GM12874 (cell line): Measurements from ENCODE around the gene HTR1B.

ENCODE experiments used
- TF ChIP-seq, protein P1 (sequence below): IDR thresholded peaks from 2 replicates; pipeline ENCODE4 v1.5.1; 2011; ENCODE audit warnings: low read depth, mild to moderate bottlenecking, control low read depth, low read length, moderate library complexity; ENCODE audit not compliant: insufficient read depth

The HTR1B gene

DNA sequence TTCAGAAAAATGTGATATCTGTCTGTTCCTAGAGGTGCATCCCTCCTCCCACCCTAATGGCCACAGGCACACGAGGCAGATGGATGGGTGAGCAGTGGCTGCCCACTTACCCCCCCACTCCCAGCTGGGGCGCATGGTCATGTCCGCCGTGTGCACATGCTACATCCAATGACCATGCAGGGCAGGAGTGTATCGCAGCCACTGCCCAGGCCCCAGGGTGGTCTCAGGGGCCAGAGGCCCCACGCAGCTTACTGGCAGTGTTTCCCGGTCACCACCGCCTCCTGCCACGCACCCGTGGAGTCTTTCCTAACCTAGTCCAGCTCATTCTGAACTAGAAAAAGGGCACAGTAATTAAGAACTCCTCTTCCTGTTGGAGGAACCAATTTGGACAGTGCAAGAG lies 11.7 kb upstream of the HTR1B start:
- TF ChIP-seq, protein P1, sequence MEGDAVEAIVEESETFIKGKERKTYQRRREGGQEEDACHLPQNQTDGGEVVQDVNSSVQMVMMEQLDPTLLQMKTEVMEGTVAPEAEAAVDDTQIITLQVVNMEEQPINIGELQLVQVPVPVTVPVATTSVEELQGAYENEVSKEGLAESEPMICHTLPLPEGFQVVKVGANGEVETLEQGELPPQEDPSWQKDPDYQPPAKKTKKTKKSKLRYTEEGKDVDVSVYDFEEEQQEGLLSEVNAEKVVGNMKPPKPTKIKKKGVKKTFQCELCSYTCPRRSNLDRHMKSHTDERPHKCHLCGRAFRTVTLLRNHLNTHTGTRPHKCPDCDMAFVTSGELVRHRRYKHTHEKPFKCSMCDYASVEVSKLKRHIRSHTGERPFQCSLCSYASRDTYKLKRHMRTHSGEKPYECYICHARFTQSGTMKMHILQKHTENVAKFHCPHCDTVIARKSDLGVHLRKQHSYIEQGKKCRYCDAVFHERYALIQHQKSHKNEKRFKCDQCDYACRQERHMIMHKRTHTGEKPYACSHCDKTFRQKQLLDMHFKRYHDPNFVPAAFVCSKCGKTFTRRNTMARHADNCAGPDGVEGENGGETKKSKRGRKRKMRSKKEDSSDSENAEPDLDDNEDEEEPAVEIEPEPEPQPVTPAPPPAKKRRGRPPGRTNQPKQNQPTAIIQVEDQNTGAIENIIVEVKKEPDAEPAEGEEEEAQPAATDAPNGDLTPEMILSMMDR: no peak

- TF ChIP-seq, protein P1: no peak
Measured at GRCh38 chr6:77474286-77474956, 11.1 kb upstream of the HTR1B start.

GRCh38 chr6:77470983-77471382 lies 7.7 kb upstream of the HTR1B start:
- TF ChIP-seq, protein P1: no peak

DNA sequence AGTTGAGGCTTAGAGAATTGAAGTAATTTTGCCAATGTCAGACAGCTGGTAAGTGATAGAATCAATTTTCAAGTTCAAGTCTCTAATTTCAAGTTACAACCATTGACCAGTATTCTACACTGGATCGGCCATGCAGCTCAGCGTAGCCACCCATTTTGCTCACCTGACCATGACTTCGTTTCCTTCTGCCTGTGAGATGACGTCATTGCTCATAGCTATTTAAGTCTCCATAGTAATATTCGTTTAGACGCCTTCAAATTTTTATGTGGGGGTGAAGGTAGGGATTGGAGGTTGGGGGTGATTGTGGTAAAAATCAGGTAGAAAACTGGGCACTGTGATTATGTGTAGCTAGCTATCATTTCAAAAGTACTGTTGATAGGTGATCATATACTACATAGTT lies 5.6 kb upstream of the HTR1B start:
- TF ChIP-seq, protein P1: no peak

GRCh38 chr6:77466451-77467437 lies 3.5 kb upstream of the HTR1B start:
- TF ChIP-seq, protein P1: no peak

GRCh38 chr6:77466055-77466450 lies 2.8 kb upstream of the HTR1B start:
- TF ChIP-seq, protein P1: peak; percentile 64; the same call in 1 of the 2 replicates

DNA sequence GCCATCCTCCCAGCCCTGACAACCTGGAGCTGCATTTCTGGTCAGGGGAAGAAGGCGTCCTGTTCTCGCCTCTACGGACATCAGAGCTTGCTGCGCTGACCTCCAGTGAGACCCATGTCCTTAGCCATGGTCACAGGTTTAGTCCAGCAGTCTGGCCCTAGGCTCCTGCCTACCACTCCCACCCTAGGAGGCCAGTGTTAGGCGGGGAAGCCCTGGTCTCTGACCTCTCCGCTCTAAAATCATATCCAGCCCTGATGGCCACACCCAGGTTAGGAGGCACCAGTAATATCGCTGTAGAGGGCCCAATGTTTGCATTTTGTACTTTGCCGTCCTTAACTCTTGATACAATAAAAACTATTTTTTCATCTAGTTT lies 1.2 kb upstream of the HTR1B start:
- TF ChIP-seq, protein P1: no peak
